COLO668 (cell line): ENCODE measurements around the gene LMO7.
A peak's percentile ranks its signal among the peaks of the same experiment; 100 is the strongest.
"Not testable (repeated sequence)": the region's sequence is repeated elsewhere in the genome, so short reads cannot be mapped to it uniquely, and the experiment has no call there.

Source experiments
- DNase-seq: peaks from one replicate; lab custom pipeline; 2025; ENCODE audit not compliant: unreplicated experiment; lab: John Stamatoyannopoulos, UW

Gene LMO7

DNA sequence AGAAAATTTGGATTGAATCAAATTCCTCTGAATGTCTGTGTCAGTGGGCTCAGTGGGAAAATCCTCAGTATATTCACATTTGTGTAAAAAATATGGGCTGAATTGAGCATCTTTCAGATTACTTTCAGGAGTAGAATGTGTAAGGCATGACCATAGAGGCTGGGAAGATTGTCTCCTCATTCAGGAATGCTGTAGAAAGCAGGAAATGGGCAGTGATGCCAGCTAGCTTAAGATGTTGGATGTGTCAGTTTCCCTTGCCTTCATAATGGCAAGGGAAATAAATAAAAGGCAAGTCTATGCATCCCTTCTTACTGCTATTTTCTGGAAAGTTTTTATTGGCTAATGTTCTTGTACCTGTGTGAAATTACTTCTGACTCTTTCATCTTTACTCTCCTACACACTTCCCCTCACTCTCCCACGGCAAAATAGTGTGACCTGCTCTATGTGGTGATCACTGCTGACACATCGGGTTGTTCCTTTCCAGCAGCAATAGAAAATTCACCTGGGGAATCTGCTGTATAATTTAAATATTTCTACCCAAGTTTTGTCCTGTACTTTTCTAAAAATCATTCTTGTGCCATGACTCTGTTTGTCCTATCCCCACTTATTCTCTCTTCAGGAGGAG lies 103.2 kb downstream of the LMO7 start:
- DNase-seq, result no peak

DNA sequence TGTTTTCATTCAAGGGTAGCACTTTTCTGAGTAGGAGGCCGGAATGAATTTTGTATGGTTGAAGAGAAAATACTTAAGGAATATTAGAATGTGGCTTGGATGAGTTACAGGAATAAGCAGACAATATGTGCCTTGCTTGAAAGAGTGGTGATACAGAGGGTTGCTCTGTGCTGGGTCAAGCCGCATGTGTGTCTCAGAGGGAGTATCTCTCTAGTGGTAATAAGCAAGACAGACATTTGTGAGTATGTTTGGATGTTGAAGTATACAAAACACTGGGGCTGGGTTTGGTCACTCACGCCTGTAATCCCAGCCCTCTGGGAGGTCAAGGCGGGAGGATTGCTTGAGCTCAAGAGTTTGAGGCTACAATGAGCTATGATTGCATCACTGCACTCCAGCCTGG lies 103.9 kb downstream of the LMO7 start:
- DNase-seq, result no peak

DNA sequence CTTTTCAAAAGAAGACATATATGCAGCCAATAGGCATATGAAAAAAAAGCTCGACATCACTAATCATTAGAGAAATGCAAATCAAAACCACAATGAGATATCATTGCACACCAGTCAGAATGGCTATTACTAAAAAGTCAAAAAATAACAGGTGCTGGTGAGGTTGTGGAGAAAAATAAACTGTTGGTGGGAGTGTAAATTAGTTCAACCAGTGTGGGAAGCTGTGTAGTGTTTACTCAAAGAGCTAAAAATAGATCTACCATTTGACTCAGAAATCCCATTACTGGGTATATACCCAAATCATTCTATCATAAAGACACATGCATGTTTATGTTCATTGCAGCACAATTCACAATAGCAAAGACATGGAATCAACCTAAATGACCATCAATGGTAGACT lies 106.9 kb downstream of the LMO7 start:
- not testable (repeated sequence) for DNase-seq

DNA sequence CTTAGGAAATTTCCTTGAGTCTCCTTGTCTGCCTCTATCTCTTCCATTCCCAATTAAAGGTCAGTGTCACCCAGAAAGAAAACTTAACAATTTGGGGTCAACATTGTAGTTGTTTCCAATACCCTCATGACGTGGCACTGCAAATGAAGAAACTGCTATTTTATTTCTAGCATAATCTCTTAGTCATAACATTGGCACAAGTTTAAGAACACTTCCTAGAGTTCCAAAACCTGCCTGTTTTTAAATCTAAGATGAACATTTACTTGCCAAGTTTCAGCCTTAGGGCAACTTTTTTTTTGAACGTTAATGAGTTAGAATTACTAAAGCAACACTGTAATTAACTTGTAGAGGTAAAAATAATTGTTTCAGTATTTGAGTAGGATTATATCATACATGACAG lies 108.0 kb downstream of the LMO7 start:
- no peak for DNase-seq

DNA sequence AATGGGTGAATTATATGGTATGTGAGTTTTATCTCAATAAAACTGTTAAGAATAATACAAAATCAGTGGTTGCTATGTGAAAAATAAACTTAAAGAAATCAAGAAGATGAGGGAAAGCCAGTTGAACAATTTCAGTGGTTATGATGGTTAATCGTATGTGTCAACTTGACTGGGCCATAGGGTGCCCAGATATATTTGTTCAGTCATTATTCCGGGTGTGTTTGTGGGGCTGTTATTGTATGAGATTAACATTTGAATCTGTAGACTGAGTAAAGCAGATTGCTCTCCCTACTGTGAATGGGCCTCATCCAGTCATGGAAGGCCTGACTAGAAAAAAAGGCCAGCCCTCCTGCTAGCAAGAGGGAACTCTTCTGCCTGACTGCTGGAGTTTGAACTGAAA lies 109.3 kb downstream of the LMO7 start:
- no peak for DNase-seq

DNA sequence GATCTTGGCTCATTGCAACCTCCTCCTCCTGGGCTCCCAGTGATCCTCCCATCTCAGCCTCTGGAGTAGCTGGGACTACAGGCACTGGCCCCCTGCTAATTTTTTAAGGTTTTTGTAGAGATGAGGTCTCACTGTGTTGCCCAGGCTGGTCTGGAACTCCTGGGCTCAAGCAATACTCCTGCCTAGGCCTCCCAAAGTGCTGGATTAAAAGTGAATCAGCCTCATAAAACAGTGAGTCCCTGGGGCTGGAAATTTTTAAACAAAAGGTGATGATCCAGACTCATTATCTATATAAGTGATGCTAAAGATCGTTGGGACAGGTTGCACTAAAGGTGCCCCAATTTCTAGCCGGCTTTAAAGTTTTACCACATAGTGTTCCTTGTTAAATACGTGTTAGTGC lies 112.7 kb downstream of the LMO7 start:
- DNase-seq, result no peak

DNA sequence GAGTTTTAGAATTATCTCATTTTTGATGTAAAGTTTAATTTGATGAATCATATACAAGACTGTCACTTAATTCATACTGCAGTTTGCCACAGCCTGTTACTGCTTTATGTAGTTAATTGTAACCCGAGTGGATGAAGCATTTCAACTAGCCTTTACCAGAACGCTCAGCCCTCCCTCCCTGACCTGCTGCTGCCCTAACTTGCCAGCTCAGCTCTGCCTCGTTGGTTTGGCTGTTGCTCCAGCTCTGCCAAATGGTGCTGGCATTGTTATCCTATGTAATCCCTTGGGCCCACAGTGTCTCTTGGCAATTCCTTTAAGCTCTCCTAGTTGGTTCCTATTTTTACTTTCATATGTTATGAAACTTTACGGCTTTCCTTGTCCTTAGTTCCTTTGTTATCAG lies 113.3 kb downstream of the LMO7 start:
- no peak for DNase-seq

DNA sequence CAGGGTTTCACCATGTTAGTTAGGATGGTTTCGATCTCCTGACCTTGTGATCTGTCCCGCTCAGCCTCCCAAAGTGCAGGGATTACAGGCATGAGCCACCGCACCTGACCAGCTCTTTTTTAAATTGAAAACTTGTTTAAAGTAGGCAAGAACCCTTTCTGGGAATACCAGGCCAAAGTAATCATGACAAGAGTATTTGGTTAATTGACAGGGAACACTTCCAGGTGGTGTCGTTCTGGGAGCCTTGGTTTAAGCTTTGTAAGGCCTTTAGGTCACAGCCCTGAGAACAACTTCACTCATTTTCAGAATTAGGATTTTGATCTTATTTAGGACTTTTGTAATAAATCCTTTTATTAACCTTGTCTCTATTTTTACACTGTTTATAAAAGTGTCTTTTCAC lies 115.2 kb downstream of the LMO7 start:
- DNase-seq, result no peak

DNA sequence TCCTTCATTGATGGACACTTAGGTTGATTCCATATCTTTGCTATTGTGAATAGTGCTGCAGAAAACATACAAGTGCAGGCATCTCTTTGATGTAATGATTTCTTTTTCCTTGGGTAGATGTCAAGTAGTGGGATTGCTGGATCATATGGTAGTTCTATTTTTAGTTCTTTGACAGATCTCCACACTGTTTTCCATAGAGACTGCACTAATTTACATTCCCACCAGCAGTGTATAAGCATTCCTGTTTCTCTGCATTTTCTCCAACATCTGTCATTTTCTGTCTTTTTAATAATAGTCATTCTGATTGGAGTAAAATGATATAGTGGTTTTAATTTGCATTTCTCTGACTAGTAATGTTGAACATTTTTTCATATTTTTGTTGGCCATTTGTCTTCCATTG lies 116.7 kb downstream of the LMO7 start:
- DNase-seq, result no peak

DNA sequence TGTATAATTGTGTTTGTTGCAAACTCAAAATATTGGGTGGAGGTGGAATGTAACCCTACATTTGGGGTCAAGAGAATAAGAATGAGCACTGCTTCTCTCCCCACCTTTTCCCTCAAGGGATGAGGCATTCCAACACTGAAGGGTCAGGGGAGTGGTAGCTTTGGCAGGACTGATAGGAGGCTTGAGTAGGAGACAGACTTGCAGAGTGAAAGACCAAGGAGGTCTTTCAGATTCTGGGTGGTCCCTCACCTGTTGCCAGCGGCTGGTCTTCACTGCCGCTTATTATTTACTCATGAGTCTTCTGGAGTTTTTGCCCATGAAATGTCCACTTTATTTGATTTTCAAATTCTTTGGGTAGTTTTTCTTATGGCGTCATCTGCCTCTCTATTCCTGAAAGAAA lies 118.8 kb downstream of the LMO7 start:
- DNase-seq, result no peak

DNA sequence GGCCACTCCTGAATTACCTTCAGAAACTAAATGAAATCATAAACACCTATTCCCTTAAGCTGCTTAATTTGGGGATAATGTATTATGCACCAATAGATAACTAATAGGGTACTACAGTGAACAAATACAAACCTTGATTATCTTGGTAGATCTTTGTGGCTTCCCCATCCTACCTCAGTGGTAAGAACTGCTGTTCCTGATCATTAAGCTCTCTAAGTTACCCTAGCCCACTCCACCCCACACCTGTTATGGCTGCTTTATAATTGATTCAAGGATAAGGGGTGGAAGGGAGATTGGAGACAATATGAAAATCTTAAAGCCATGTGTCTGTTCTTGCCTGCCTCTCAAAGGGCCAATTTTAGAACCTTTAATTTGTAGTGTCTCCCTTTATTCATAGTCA lies 121.2 kb downstream of the LMO7 start:
- no peak for DNase-seq

DNA sequence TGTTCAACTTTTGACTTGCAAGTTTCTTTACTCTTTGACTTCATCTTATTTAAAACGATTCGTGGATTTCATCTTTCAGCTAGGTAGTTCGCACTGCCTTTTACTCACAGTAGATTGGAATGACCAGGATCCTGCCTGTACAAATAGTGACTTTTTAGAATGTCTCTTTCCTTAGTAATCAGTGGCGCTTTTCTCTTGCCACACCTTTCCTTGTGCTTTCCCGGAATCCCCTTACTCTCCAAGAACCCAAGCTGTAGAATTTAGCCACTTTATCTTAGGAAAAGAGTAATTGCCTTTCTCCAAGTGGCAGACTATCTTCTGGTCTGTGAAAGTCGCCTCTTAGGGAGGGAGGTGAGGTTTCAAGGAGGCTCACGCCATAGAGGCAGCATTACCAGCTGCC lies 123.4 kb downstream of the LMO7 start:
- DNase-seq, result no peak

DNA sequence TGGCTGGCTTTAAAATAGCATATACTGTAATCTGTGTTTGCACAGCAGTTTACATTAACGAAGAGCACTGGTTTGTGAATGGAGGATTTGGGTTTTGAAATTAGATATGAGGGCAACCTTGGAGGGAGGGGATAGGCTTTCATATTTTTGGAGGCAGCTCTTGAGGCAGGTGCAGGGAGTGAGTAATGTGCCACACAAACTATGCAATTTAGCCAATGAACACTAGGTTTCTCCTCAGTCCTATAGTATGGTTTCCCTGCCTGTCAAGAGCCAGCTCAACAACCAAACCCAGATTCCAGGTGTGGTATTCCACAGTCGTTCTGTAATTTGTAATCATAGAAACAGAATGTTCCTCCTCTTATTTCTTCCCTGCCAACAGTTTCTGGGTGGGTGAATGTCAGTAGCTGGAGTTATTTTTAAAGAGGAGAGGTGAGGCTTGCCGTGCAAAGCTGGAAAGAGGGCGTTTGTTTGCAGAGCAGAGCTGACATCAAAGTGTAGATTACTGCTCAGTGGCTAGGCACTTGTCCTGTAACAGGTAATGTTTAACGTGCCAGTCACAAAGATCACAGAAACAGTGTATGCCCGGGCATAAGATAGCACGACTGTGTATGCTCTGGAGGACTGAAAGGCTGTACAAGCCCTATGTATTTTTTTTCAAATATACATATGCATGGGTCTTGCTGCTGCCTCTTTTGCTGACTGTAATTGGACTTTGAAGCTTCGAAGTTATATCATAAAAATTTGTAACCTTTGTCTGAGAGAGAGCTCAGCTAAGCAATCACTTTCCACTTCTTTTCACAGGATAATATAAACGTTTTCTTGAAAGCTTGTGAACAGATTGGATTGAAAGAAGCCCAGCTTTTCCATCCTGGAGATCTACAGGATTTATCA lies 124.2 kb downstream of the LMO7 start:
- DNase-seq, result peak; percentile 88

DNA sequence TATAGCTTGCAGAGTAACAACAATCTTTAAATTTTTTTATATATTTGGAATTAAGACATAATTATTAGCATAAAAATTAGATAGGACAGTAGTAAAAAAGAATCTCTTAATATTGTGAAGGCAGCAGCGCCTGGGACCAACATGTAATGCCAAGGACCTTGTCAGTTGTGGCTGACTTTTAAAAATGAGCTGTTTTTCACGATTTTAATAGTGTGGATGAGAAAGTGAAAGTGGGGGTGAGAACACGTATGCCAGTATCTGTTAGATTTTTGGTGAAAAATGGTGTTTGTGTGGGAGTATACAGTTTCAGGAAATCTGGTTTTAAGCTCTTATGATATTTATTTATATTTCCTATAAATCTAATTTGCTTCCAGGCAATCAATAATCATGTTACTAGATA lies 125.2 kb downstream of the LMO7 start:
- DNase-seq, result no peak

DNA sequence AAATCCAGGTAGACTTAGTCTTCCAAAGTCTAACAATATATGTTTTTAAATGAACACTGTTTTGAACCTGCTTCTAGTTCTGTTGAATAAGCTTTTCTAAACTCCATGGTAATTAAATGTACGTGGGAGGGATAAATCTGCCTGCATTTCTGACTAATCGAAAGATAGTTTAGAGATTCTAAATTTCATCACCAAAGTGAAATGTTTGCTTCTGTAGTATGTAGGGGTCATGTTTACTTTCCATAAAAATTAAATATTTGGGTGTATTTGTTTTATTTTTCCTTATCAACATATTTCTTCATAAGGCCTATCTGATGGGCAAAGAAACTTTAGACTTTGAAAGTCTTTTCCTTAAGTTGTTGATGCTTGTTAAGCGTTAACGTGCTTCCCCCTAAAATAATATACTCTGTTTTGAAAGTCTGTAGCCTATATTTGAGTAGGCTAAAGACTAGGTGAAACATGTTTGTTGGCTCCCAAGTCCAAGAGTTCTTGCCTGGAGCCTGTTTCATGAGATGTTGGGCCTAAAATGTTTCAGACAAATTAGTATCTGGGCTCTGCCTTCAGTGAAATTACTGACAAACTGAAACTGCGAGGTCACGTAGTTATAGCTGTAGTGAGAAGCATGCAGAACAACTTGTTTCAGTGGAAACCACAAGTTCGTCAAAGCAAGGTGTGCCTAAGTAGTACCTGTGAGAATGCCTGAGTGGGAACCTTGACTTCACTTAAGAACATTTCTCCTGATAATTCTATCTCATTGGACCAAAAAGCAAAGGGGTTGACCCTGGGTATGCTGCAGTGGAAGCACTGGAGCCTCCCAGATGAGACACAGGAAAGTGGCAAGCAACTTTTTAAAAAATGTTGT lies 126.2 kb downstream of the LMO7 start:
- DNase-seq, result no peak

DNA sequence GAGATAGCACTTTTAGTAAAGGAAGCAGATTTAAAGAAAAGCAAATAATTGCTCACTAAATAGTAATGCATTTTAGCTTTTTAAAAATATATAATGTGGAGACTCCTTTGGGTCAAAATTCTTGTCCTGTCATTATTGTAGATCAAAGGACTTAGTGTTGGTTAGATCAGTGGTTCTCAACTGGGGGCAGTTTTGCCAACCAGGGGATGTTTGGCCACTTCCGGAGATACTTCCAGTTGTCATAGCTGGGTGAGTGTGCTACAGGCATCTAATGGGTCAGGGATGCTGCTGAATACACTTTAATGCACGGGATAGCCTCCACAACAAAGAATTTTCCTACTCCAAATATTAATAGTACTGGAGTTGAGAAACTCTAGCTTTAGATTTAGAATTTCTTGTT lies 126.8 kb downstream of the LMO7 start:
- no peak for DNase-seq

DNA sequence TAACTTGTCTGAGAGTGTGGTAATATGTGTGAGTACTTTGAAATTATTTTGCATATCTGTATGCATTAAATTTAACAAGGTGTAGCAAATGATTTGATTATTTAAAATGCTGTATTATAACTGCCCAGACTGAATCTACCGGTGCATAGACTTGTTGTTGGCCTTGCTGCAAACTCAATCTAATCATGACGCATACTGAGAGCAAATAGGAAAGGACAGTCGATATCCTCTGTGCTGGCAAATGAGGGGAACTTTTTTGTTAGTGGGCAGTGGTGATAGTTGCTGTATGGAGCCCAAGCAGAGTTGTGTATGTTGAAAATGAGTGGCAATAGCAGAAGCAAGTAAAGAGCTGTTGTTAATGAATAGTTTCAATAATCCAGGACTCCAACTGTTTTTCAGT lies 127.4 kb downstream of the LMO7 start:
- no peak for DNase-seq

DNA sequence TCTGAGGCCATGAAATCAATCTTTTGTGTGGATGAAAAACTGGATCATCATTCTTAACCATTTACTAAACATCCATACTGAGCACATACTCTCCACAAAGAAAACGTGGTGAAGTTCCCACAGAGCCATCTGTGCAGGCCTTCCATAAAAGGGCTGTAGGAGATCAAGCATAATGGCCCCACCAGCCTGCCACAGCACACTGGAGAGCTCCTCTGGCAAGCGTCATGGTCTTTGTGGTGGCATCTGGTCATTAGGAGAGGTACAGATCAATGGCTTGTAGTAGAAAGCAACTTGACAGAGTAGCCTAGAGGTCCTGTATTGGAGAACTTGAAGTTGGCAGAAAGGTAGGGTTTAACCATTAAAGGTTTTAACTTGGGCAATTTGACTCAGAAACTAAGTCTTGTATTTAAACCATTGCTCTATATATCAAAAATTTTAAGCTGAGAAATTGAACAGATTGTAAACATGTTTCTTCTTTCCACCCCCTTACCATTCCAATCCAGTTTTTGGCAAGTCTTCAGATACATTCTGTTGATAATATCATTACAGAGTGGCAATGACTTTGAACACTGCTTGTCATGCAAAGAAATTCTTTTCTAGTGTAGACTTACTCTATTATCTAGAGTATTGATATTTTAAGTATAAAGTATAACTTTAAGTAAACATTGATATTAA lies 128.3 kb downstream of the LMO7 start:
- peak; percentile 29 for DNase-seq

DNA sequence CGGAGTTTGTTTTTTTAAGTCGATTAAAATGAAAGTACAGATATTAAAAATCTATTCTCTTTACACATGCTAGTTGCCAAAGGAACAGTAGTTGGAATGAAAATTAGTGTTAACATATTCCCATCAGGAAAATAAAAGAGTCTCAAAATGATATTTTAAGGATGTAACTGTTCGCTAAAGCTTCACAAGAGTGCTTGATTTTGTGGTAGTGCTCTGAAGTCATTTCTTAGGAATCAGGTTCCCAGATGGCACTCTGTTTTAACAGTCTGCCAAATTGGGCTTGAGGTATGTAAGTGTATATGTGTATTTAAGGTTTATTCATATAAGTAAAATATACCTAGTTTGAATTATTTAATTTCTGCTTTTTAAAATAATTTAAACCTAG lies 128.8 kb downstream of the LMO7 start:
- DNase-seq, result no peak

DNA sequence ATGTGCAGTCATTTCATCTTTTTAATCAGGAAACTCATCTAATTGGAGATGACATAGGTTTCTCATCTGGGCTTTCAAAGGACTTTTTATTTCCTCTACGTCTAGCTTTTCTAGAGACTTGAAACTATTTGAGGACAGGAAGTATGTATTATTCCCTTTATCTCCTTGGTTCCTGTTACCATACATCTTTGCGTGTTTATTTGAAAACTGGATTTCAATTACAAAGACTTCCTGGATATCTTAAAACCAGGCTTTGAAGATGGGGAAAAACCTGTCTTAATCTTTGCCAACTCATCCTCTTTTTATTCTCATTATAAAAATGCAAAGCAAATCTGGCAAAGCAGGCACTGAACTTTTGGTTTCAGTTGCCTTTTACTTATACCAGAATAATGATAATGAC lies 130.5 kb downstream of the LMO7 start:
- DNase-seq, result no peak

DNA sequence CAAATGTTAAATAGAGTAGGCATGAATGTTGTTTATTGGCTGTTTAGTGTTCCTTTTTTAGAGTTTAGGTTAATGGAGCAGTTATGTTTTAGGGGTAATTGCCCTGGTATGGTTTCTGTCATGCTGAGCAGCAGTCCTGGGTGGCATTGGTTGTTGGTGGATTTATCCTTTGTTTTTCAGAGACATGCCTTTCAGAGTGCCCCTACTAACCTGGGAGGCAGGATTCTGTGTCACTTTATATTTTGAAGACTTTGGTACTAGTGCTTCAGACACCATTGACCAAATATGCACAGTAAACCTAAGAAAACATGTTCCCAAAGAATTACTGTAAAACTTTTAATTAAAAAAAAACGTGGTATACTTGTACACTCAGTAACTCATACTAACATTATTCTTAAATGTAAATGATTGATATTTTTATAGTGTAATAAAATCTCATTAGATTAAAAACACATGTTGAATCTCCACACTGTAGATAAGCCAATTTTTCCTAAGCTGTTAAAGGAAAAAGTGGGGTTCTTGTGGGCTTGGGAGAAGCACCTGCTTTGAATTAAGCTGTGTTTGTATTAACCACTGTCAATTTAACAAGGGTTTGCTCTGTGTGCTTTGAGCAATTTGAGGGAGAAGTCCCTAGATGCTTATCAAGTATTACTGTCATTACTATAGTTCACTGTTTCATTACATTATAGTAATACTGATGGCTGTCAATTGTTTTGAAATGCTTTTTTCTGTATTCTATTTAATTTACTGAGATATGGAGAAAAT lies 133.2 kb downstream of the LMO7 start:
- DNase-seq, result no peak
